Mesothelial cell of epicardium (in vitro differentiated cells): Measurements from ENCODE around the gene MCM7. TPM values are rescaled to one million over a fixed set of nuclear protein-coding genes. Genes with fewer than 3 reads are reported as not detected.

Experiments
- DNase-seq, 2 experiments: peaks; one replicate each; pipeline ENCODE4 v3.0.0; 2021; ENCODE audit warnings: low spot score in 2 of 2; ENCODE audit not compliant: unreplicated experiment in 2 of 2
- H3K27ac Mint-ChIP-seq: 2 replicates; pipeline ENCODE4 v1.8.0; 2021; ENCODE audit warnings: mixed read lengths
- H3K27me3 Mint-ChIP-seq: 2 replicates; pipeline ENCODE4 v1.8.0; 2021; ENCODE audit warnings: low read depth, mixed read lengths
- H3K36me3 Mint-ChIP-seq: 2 replicates; pipeline ENCODE4 v1.8.0; 2021; ENCODE audit warnings: mixed read lengths
- H3K4me1 Mint-ChIP-seq: 2 replicates; pipeline ENCODE4 v1.8.0; 2021; ENCODE audit warnings: mixed read lengths
- H3K4me3 Mint-ChIP-seq: 2 replicates; pipeline ENCODE4 v1.8.0; 2021; ENCODE audit warnings: mild to moderate bottlenecking, moderate library complexity, mixed read lengths
- H3K9me3 Mint-ChIP-seq: 2 replicates; pipeline ENCODE4 v1.8.0; 2021; ENCODE audit warnings: mixed read lengths
- total RNA-seq: library from RNA; stranded (reverse); gene quantifications from 3 replicates; pipeline ENCODE4 v1.2.1, GENCODE V29; 2021
- TF ChIP-seq, protein P1 (sequence below): fragments of 200-600 bp; sonication (generic); IDR thresholded peaks from one replicate; pipeline ENCODE4 v1.5.0; 2021; ENCODE audit warnings: antibody characterized with exemption; ENCODE audit not compliant: unreplicated experiment

MCM7 gene
- total RNA-seq, 1 donor from 2014 or later: 171 TPM

DNA sequence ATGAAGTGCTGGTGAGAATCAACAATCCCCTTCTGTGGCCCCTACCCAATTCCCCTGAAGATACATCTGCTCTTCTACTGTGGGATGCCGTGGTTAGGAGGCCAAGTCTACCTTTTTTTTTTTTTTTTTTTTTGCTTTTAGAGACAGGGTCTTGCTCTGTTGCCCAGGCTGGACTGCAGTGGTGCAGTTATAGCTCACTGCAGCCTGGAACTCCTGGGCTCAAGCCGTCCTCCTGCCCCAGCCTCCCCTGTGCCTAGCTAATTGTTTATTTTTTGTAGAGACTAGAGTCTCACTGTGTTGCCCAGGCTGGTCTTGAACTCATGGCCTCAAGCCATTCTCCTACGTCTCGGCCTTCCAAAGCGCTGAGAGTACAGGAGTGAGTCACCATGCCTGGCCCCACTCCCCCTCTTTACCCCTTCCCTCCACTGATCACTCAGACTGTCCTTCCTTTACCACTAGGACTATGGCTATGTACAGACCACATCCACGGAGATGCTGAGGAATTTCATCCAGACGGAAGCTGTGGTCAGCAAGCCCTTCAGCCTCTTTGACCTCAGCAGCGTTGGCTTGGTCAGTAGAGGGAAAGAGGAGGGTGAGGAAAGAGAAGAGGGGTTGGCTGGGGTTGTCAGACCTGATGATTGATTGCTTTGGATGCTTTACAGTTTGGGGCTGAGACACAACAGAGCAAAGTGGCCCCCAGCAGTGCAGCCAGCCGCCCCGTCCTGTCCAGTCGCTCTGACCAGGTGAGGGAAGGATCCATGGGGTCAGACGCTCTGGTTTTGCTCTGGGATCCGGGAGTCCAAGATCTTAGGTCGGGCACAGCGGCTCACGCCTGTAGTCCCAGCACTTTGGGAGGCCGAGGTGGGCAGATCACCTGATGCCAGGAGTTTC lies 2.0 kb upstream of the MCM7 start:
- TF ChIP-seq, protein P1, sequence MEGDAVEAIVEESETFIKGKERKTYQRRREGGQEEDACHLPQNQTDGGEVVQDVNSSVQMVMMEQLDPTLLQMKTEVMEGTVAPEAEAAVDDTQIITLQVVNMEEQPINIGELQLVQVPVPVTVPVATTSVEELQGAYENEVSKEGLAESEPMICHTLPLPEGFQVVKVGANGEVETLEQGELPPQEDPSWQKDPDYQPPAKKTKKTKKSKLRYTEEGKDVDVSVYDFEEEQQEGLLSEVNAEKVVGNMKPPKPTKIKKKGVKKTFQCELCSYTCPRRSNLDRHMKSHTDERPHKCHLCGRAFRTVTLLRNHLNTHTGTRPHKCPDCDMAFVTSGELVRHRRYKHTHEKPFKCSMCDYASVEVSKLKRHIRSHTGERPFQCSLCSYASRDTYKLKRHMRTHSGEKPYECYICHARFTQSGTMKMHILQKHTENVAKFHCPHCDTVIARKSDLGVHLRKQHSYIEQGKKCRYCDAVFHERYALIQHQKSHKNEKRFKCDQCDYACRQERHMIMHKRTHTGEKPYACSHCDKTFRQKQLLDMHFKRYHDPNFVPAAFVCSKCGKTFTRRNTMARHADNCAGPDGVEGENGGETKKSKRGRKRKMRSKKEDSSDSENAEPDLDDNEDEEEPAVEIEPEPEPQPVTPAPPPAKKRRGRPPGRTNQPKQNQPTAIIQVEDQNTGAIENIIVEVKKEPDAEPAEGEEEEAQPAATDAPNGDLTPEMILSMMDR: no peak
- H3K36me3 Mint-ChIP-seq: peaks cover 21% of the 10 kb centered on the region
- peak overlapping the region; percentile 89 for H3K4me3 Mint-ChIP-seq
- peaks cover 27% of the 10 kb centered on the region for H3K4me1 Mint-ChIP-seq
- no peak for DNase-seq
- H3K27me3 Mint-ChIP-seq: no peaks in the 10 kb centered on the region
- peak overlapping the region; percentile 99 for H3K27ac Mint-ChIP-seq
- no peaks in the 10 kb centered on the region for H3K9me3 Mint-ChIP-seq

DNA sequence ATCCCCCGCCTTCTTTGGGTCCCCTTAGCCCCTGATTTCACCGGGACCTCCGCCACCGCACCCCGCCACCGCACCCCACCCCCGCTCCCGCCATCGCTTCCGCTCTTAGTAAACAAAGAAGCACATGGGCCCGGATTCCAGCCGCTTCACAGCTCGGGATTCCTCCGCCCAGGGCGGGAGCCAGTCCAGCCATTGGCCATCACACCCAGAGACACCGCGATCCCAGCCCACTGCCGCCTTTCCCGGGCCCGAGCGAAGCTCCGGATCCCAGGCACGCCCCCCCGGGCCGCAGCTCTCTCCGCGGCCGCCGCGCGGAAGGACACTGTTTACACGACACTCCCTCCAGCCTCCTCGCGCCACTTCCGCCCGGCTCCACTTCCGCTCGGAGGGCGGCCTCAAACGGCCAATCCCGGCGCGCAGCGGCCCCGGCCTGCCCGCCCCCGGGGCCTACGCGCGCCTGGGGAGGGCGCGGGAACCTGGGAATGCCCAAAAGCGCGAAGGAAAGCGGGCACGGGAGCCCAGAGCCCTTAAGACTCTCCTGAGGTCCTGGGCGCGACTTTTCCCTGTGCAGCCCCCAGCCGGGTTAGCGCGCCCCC lies 679 bp downstream of the MCM7 start:
- no peaks in the 10 kb centered on the region for H3K9me3 Mint-ChIP-seq

DNA sequence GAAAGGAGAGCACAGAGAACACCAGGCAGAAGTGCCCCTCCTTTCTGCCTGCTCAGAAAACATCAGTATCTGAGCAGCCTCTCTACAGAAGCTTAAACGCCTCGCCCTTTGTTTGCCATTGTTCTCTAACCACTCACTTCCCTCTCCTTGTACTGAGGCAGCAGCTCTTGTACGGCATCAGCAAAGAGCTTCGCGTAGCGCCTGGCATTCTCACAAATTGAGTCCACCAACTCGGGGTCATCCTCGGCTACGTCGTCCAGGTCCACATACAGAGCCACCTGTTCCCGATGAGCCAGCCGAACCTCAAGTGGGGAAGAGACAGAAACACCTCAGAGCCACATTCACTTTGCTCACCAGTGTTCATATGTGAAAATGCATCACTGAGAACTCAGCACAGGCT lies 1.7 kb downstream of the MCM7 start:
- Mint-ChIP-seq H3K36me3 (peaks cover 40% of the 10 kb centered on the region), H3K4me1 (peaks cover 36% of the 10 kb centered on the region), H3K27ac (peak overlapping the region; percentile 99), H3K27me3 (no peaks in the 10 kb centered on the region), H3K4me3 (peak overlapping the region; percentile 89), H3K9me3 (no peaks in the 10 kb centered on the region)
- DNase-seq: no peak
- TF ChIP-seq, protein P1: no peak

More for the DNA sequence above, 679 bp downstream of the MCM7 start:
- TF ChIP-seq, protein P1: no peak
- H3K4me3 Mint-ChIP-seq: peak overlapping the region; percentile 89
- peak overlapping the region; percentile 99 for H3K27ac Mint-ChIP-seq
- H3K4me1 Mint-ChIP-seq: peaks cover 36% of the 10 kb centered on the region
- no peaks in the 10 kb centered on the region for H3K27me3 Mint-ChIP-seq
- peak; percentile 95 to 98 for DNase-seq
- peaks cover 35% of the 10 kb centered on the region for H3K36me3 Mint-ChIP-seq

DNA sequence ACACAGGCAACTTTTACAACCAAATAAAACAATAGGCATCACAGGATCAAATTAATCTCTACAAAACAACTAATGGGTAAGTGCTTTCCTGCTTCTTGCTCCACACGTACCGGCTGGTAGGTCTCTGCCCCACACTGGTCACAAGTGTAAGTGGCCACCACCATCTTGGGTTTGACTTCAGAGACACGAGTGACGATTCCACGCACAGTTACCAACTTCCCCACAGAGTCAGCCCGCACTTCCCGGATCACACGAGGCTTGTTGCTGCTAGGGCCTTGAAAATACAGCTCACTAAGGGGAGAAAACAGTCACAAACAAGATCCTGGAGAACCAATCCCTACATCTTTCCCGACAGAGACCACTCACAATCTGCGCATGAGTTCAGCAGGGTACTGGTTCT lies 2.3 kb downstream of the MCM7 start:
- Mint-ChIP-seq H3K27me3 (no peaks in the 10 kb centered on the region), H3K9me3 (no peaks in the 10 kb centered on the region), H3K4me1 (peaks cover 36% of the 10 kb centered on the region), H3K27ac (peak overlapping the region; percentile 99), H3K4me3 (peak overlapping the region; percentile 89), H3K36me3 (peaks cover 40% of the 10 kb centered on the region)
- TF ChIP-seq, protein P1: no peak
- DNase-seq: no peak

DNA sequence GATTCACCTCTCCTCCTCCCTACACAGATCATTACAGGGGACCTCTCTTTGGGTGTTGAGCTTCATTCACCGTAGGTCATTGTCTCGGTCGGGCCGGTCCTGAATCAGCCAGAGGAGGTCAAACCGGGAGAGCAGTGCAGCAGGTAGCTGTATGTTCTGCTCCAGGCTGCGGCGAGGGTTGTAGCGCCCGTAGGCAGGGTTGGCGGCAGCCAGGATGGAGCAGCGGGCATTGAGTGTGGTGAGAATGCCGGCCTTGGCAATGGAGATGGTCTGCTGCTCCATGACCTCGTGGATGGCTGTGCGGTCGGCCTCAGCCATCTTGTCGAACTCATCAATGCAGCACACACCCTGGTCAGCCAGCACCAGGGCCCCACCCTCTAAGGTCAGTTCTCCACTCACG lies 5.5 kb downstream of the MCM7 start:
- Mint-ChIP-seq H3K4me1 (peaks cover 29% of the 10 kb centered on the region), H3K9me3 (no peaks in the 10 kb centered on the region), H3K27me3 (no peaks in the 10 kb centered on the region), H3K4me3 (peak overlapping the region; percentile 15), H3K36me3 (peaks cover 71% of the 10 kb centered on the region), H3K27ac (peak overlapping the region; percentile 64)
- TF ChIP-seq, protein P1: no peak
- no peak for DNase-seq
